Measurements from ENCODE around the gene CCDC107. TPM values are rescaled to one million over a fixed set of nuclear protein-coding genes. Genes with fewer than 3 reads are reported as not detected.

Gene CCDC107
- polyA plus RNA-seq, 2 of the 4 experiments (the other 2 are of a cell fraction), result 13.3 to 20.7 TPM

DNA sequence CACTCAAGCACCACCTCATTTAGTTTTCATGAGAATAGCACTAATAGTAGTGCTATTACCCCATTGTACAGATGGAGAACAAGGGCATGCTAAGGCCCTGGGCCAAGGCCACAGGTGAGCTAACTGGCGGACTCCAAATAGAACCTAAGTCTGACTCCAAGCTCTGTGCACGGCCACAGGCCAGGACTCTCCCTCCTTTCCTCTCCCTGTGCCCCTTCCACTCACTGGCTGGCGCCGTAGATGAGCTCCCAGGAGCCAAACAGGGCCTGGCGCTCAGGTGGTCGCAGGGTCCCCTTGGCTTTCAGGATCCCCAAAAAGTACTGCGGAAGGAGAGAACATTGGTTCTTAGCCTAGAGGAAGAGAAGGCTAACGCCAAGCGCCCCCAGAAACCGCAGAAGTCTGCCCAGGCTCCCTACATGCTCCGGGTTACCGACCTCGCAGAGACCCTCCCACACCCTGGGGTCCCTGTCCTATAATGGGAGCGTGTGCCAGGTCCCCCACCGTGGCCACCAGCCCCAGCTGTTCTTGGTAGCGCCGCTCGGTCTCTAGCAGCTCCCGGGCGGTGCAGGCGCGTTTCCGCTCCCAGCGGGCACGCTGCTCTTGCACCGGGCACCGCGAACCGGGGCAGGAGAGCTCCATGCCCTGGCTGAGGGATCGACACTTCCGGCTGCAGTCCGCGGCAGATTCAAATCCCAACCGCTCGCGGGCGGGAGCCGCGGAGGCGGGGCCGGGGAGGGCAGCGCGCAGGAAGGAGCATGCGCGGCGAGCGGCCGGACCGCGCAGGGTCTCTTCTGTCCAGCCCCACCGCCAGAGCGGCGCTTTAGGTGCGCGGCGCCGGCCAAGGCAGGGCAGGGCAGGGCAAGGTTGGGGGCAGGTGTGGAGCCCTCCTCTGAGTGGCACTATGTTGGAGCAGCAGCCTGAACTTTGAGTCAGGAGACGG lies 6.7 kb downstream of the CCDC107 start, which contains the start of gene ARHGEF39:
Gene ARHGEF39 (minus strand): TSS at position 665 of the 940 bp plus-strand sequence. CDS start 26 bp downstream, at position 639.
- Histone ChIP-seq H3K4me2 (peak within 1 kb of the TSS; percentile 98), H3K4me3 (peak within 1 kb of the TSS; percentile 71), H3K9me3 (no peaks in the 10 kb centered on the region), H3K27ac (peak within 1 kb of the TSS; percentile 94 to 97), H3K4me1 (peaks cover 49% of the 10 kb centered on the region)
- ChIA-PET POLR2A (interaction anchor here (1.0 to 2.6 kb wide), 9 partner anchors 19 to 84 kb away, joined by 3 to 21 read pairs (median 3); partner anchors contain the start of genes CREB3, GBA2, RGP1 and TLN1), CTCF (interaction anchor here (0.9 to 21.5 kb wide), 17 partner anchors 9 to 217 kb away, joined by 3 to 498 read pairs (median 5); partner anchors contain the start of genes CA9, CREB3, TLN1 and TPM2)
- peak; percentile 87 to 88 for ATAC-seq
- TF ChIP-seq HEYL (CRISPR knock-in tag; IDR thresholded peaks at IDR 0.05) (no peak), MYC (IDR thresholded peaks at IDR 0.05; ENCODE audit: borderline replicate concordance, low read length) (peak; percentile 34; the same call in 1 of the 2 replicates), RAD21 (conservative IDR thresholded peaks at IDR 0.05 in 1 of 2, IDR thresholded peaks at IDR 0.05 in 1 of 2) (peak; percentile 39 to 62; a peak in 4 of 5 replicates), SMC3 (IDR thresholded peaks at IDR 0.05) (peak; percentile 46; the same call in 2 of the 3 replicates), JUN (IDR thresholded peaks at IDR 0.05) (peak; percentile 52 to 87; a peak in 3 of 5 replicates), KDM1A (IDR thresholded peaks at IDR 0.05; ENCODE audit: low read depth) (no peak), MAZ (IDR thresholded peaks at IDR 0.05; ENCODE audit: borderline replicate concordance, low read depth, low read length) (0 out of 2 replicates have a peak, but pooled peaks have one; percentile 60), POLR2A (IDR thresholded peaks at IDR 0.05; ENCODE audit: low read length) (peak; percentile 65)
- TF ChIP-seq, protein P1, sequence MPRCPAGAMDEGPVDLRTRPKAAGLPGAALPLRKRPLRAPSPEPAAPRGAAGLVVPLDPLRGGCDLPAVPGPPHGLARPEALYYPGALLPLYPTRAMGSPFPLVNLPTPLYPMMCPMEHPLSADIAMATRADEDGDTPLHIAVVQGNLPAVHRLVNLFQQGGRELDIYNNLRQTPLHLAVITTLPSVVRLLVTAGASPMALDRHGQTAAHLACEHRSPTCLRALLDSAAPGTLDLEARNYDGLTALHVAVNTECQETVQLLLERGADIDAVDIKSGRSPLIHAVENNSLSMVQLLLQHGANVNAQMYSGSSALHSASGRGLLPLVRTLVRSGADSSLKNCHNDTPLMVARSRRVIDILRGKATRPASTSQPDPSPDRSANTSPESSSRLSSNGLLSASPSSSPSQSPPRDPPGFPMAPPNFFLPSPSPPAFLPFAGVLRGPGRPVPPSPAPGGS (IDR thresholded peaks at IDR 0.05), result peak; percentile 48; the same call in 1 of the 3 replicates
- TF ChIP-seq, protein P2, sequence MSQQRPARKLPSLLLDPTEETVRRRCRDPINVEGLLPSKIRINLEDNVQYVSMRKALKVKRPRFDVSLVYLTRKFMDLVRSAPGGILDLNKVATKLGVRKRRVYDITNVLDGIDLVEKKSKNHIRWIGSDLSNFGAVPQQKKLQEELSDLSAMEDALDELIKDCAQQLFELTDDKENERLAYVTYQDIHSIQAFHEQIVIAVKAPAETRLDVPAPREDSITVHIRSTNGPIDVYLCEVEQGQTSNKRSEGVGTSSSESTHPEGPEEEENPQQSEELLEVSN (IDR thresholded peaks at IDR 0.05; ENCODE audit: borderline replicate concordance, low read depth), result peak; percentile 76; the same call in 1 of the 2 replicates
- TF ChIP-seq, protein P3, sequence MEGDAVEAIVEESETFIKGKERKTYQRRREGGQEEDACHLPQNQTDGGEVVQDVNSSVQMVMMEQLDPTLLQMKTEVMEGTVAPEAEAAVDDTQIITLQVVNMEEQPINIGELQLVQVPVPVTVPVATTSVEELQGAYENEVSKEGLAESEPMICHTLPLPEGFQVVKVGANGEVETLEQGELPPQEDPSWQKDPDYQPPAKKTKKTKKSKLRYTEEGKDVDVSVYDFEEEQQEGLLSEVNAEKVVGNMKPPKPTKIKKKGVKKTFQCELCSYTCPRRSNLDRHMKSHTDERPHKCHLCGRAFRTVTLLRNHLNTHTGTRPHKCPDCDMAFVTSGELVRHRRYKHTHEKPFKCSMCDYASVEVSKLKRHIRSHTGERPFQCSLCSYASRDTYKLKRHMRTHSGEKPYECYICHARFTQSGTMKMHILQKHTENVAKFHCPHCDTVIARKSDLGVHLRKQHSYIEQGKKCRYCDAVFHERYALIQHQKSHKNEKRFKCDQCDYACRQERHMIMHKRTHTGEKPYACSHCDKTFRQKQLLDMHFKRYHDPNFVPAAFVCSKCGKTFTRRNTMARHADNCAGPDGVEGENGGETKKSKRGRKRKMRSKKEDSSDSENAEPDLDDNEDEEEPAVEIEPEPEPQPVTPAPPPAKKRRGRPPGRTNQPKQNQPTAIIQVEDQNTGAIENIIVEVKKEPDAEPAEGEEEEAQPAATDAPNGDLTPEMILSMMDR (IDR thresholded peaks at IDR 0.05), result peak; percentile 47
- TF ChIP-seq, protein P4, sequence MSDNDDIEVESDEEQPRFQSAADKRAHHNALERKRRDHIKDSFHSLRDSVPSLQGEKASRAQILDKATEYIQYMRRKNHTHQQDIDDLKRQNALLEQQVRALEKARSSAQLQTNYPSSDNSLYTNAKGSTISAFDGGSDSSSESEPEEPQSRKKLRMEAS (IDR thresholded peaks at IDR 0.05), result peak; percentile 91
- TF ChIP-seq, protein P5, sequence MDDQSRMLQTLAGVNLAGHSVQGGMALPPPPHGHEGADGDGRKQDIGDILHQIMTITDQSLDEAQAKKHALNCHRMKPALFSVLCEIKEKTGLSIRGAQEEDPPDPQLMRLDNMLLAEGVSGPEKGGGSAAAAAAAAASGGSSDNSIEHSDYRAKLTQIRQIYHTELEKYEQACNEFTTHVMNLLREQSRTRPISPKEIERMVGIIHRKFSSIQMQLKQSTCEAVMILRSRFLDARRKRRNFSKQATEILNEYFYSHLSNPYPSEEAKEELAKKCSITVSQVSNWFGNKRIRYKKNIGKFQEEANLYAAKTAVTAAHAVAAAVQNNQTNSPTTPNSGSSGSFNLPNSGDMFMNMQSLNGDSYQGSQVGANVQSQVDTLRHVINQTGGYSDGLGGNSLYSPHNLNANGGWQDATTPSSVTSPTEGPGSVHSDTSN (IDR thresholded peaks at IDR 0.05), result no peak
- DNase-seq (ENCODE audit: low read depth in 1 of 2, low spot score in 1 of 2), result peak; percentile 86 to 94
- no peak for FAIRE-seq
- WGBS (ENCODE audit: missing lambda C conversion rate), result 6% methylated on average over 37 of the region's 58 CpGs

DNA sequence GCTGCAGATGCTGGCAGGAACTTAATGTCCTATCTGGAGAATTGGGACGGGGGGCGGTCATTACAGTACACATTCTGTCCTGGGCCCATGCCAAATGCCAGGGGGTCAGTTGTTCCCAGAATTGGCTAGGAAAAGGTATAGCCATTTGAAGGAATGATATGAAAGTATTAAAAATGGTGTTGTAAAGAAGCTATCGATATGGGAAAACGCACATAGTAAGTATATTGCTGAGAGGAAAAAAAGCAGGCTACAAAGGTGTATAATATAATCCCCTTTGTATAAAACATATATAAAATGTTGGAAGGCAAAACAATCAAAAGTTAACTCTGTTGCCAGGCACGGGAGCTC lies 7.4 kb downstream of the CCDC107 start:
- POLR2A ChIA-PET, result interaction anchor here (1.0 to 2.6 kb wide), 7 partner anchors 19 to 84 kb away, joined by 3 to 21 read pairs (median 4); partner anchors contain the start of genes CREB3, GBA2, RGP1 and TLN1
- DNase-seq (ENCODE audit: low read depth in 1 of 2, low spot score in 1 of 2) (no peak), FAIRE-seq (no peak), ATAC-seq (no peak)
- peak overlapping the region; percentile 71 for H3K4me3 ChIP-seq
- WGBS (ENCODE audit: missing lambda C conversion rate), result 39% methylated on average over 5 of the region's 5 CpGs
- H3K4me2 ChIP-seq, result peak overlapping the region; percentile 98
- peak overlapping the region; percentile 94 to 97 for H3K27ac ChIP-seq
- H3K4me1 ChIP-seq, result peaks cover 56% of the 10 kb centered on the region
- no peaks in the 10 kb centered on the region for H3K9me3 ChIP-seq
- TF ChIP-seq RAD21 (conservative IDR thresholded peaks at IDR 0.05 in 1 of 2, IDR thresholded peaks at IDR 0.05 in 1 of 2) (0 out of 5 replicates have a peak, but pooled peaks of 1 of the 2 experiments have one; percentile 4), HOXB5 (CRISPR knock-in tag; IDR thresholded peaks at IDR 0.05) (no peak)
- CTCF ChIA-PET, result interaction anchor here (1.1 to 21.5 kb wide), 12 partner anchors 9 to 216 kb away, joined by 3 to 498 read pairs (median 9); partner anchors contain the start of genes CA9, CREB3, TLN1 and TPM2

Data from A549 (cell line).